Activated CD4-positive, alpha-beta memory T cell treated with anti-CD3 and anti-CD28 coated beads, Interleukin-2, amount 10 ng/mL, durations not matched to agents 7 days and 5 days (primary cell): ENCODE results near the gene SNAP47. TPM values are rescaled to one million over a fixed set of nuclear protein-coding genes. Genes with fewer than 3 reads are reported as not detected.

Source experiments
- CTCF ChIA-PET: fragments of 350-600 bp; sonication (Branson Sonifier 250); formaldehyde crosslinking; loops from one replicate; lab custom pipeline; 2021; ENCODE audit warnings: antibody characterized with exemption, inconsistent platforms; lab: Charles Lee
- POLR2A ChIA-PET: fragments of 350-600 bp; sonication (Branson Sonifier 250); formaldehyde crosslinking; loops from one replicate; lab custom pipeline; 2021; ENCODE audit warnings: antibody characterized with exemption; lab: Charles Lee
- DNase-seq: peaks from one replicate; pipeline ENCODE4 v3.0.0-alpha.2; 2020
- H3K27ac Mint-ChIP-seq: one replicate; pipeline ENCODE4 v1.8.0; 2021; ENCODE audit warnings: mild to moderate bottlenecking, mixed read lengths
- H3K27me3 Mint-ChIP-seq: one replicate; pipeline ENCODE4 v1.8.0; 2021; ENCODE audit warnings: mixed read lengths
- H3K36me3 Mint-ChIP-seq: one replicate; pipeline ENCODE4 v1.8.0; 2021; ENCODE audit warnings: low read depth, mixed read lengths
- H3K4me1 Mint-ChIP-seq: one replicate; pipeline ENCODE4 v1.8.0; 2021; ENCODE audit warnings: mixed read lengths
- H3K4me3 Mint-ChIP-seq: one replicate; pipeline ENCODE4 v1.8.0; 2021; ENCODE audit warnings: mild to moderate bottlenecking, mixed read lengths
- H3K9me3 Mint-ChIP-seq: one replicate; pipeline ENCODE4 v1.8.0; 2021; ENCODE audit warnings: mixed read lengths
- total RNA-seq, 2 experiments: library from RNA; stranded (reverse); gene quantifications; one replicate each; pipeline ENCODE4 v1.2.3, GENCODE V29; 2021

The SNAP47 gene
- total RNA-seq, 2 experiments from 2014 or later: 55.3 to 59.4 TPM

- peak overlapping the region; percentile 78 for H3K4me3 Mint-ChIP-seq
- ChIA-PET POLR2A (no interaction called here), CTCF (interaction anchor here (1.2 kb wide), 1 partner anchor 225 kb away, joined by 4 read pairs; no protein-coding TSS in a partner anchor)
- H3K27ac Mint-ChIP-seq: peak overlapping the region; percentile 59
- H3K9me3 Mint-ChIP-seq: peaks cover 13% of the 10 kb centered on the region
- DNase-seq: peak; percentile 72
- H3K36me3 Mint-ChIP-seq: peaks cover 17% of the 10 kb centered on the region
- H3K4me1 Mint-ChIP-seq: peaks cover 34% of the 10 kb centered on the region
- H3K27me3 Mint-ChIP-seq: peaks cover 7% of the 10 kb centered on the region
Measured at GRCh38 chr1:227728059-227728891, 7.0 kb upstream of the SNAP47 start.

GRCh38 chr1:227728892-227729143 lies 6.4 kb upstream of the SNAP47 start:
- H3K27ac Mint-ChIP-seq: no peak overlapping the region
- ChIA-PET CTCF (interaction anchor here (1.2 kb wide), 1 partner anchor 225 kb away, joined by 4 read pairs; no protein-coding TSS in a partner anchor), POLR2A (interaction anchor here (1.7 kb wide), 1 partner anchor 37 kb away, joined by 8 read pairs; no protein-coding TSS in a partner anchor)
- H3K36me3 Mint-ChIP-seq: peaks cover 20% of the 10 kb centered on the region
- H3K4me1 Mint-ChIP-seq: peaks cover 40% of the 10 kb centered on the region
- peaks cover 10% of the 10 kb centered on the region for H3K9me3 Mint-ChIP-seq
- H3K27me3 Mint-ChIP-seq: peaks cover 7% of the 10 kb centered on the region
- peak overlapping the region; percentile 78 for H3K4me3 Mint-ChIP-seq
- DNase-seq: peak; percentile 16

- H3K27me3 Mint-ChIP-seq: peaks cover 7% of the 10 kb centered on the region
- peak; percentile 16 for DNase-seq
- ChIA-PET POLR2A (interaction anchor here (1.1 to 1.7 kb wide), 4 partner anchors 37 to 353 kb away, joined by 3 to 8 read pairs (median 4); partner anchors contain the start of gene ARF1), CTCF (interaction anchor here (1.2 to 1.8 kb wide), 3 partner anchors 36 to 224 kb away, joined by 4 to 5 read pairs (median 4); no protein-coding TSS in a partner anchor)
- no peak overlapping the region for H3K27ac Mint-ChIP-seq
- H3K4me3 Mint-ChIP-seq: peak overlapping the region; percentile 78
- peaks cover 5% of the 10 kb centered on the region for H3K9me3 Mint-ChIP-seq
- peaks cover 19% of the 10 kb centered on the region for H3K36me3 Mint-ChIP-seq
- H3K4me1 Mint-ChIP-seq: peaks cover 41% of the 10 kb centered on the region
Measured at GRCh38 chr1:227729144-227729880, 5.9 kb upstream of the SNAP47 start.

GRCh38 chr1:227729881-227730629 lies 5.2 kb upstream of the SNAP47 start:
- Mint-ChIP-seq H3K4me3 (peak overlapping the region; percentile 55), H3K27me3 (peaks cover 7% of the 10 kb centered on the region), H3K9me3 (peaks cover 4% of the 10 kb centered on the region), H3K4me1 (peaks cover 44% of the 10 kb centered on the region), H3K36me3 (peaks cover 22% of the 10 kb centered on the region), H3K27ac (peak overlapping the region; percentile 47)
- DNase-seq: peak; percentile 65
- ChIA-PET CTCF (interaction anchor here (1.0 to 2.0 kb wide), 7 partner anchors 32 to 224 kb away, joined by 3 to 7 read pairs (median 4); partner anchors contain the start of gene ZNF678), POLR2A (interaction anchor here (1.1 to 1.7 kb wide), 4 partner anchors 36 to 352 kb away, joined by 3 to 8 read pairs (median 4); partner anchors contain the start of gene ARF1)

GRCh38 chr1:227730630-227731151 lies 4.5 kb upstream of the SNAP47 start:
- ChIA-PET POLR2A (interaction anchor here (1.1 to 1.7 kb wide), 5 partner anchors 14 to 352 kb away, joined by 3 to 8 read pairs (median 4); partner anchors contain the start of gene ARF1), CTCF (interaction anchor here (1.0 to 2.0 kb wide), 6 partner anchors 32 to 188 kb away, joined by 3 to 7 read pairs (median 4); partner anchors contain the start of gene ZNF678)
- H3K27ac Mint-ChIP-seq: peak overlapping the region; percentile 47
- H3K4me1 Mint-ChIP-seq: peaks cover 46% of the 10 kb centered on the region
- no peak overlapping the region for H3K4me3 Mint-ChIP-seq
- peaks cover 22% of the 10 kb centered on the region for H3K36me3 Mint-ChIP-seq
- peaks cover 4% of the 10 kb centered on the region for H3K9me3 Mint-ChIP-seq
- DNase-seq: peak; percentile 16
- H3K27me3 Mint-ChIP-seq: peaks cover 7% of the 10 kb centered on the region

GRCh38 chr1:227731241-227731677 lies 4.0 kb upstream of the SNAP47 start:
- ChIA-PET POLR2A (interaction anchor here (1.3 kb wide), 1 partner anchor 13 kb away, joined by 4 read pairs; no protein-coding TSS in a partner anchor), CTCF (interaction anchor here (0.8 to 2.0 kb wide), 4 partner anchors 31 to 189 kb away, joined by 3 to 7 read pairs (median 4); partner anchors contain the start of gene ZNF678)
- no peak overlapping the region for H3K27ac Mint-ChIP-seq
- DNase-seq: no peak
- peaks cover 7% of the 10 kb centered on the region for H3K27me3 Mint-ChIP-seq
- H3K36me3 Mint-ChIP-seq: peaks cover 22% of the 10 kb centered on the region
- H3K4me3 Mint-ChIP-seq: no peak overlapping the region
- peaks cover 4% of the 10 kb centered on the region for H3K9me3 Mint-ChIP-seq
- H3K4me1 Mint-ChIP-seq: peaks cover 52% of the 10 kb centered on the region

- POLR2A ChIA-PET: interaction anchor here (1.3 kb wide), 1 partner anchor 13 kb away, joined by 4 read pairs; no protein-coding TSS in a partner anchor
- no peaks in the 10 kb centered on the region for H3K9me3 Mint-ChIP-seq
Measured at GRCh38 chr1:227731696-227732585, 3.3 kb upstream of the SNAP47 start.

GRCh38 chr1:227732586-227733308 lies 2.5 kb upstream of the SNAP47 start:
- DNase-seq: no peak
- Mint-ChIP-seq H3K27ac (no peak overlapping the region), H3K9me3 (no peaks in the 10 kb centered on the region), H3K27me3 (peaks cover 1% of the 10 kb centered on the region), H3K4me1 (peaks cover 65% of the 10 kb centered on the region), H3K4me3 (peak overlapping the region; percentile 30), H3K36me3 (peaks cover 26% of the 10 kb centered on the region)
- CTCF ChIA-PET: no interaction called here
- POLR2A ChIA-PET: no interaction called here

More at GRCh38 chr1:227731696-227732585, 3.3 kb upstream of the SNAP47 start:
- Mint-ChIP-seq H3K27ac (no peak overlapping the region), H3K36me3 (peaks cover 22% of the 10 kb centered on the region), H3K4me1 (peaks cover 57% of the 10 kb centered on the region), H3K27me3 (peaks cover 3% of the 10 kb centered on the region), H3K4me3 (no peak overlapping the region)
- DNase-seq: no peak
- CTCF ChIA-PET: interaction anchor here (0.8 to 2.0 kb wide), 2 partner anchors 31 to 189 kb away, joined by 3 to 7 read pairs; no protein-coding TSS in a partner anchor

- CTCF ChIA-PET: no interaction called here
- Mint-ChIP-seq H3K27ac (no peak overlapping the region), H3K9me3 (no peaks in the 10 kb centered on the region), H3K27me3 (no peaks in the 10 kb centered on the region), H3K4me1 (peaks cover 62% of the 10 kb centered on the region), H3K36me3 (peaks cover 27% of the 10 kb centered on the region), H3K4me3 (peak overlapping the region; percentile 69)
- POLR2A ChIA-PET: interaction anchor here (1.2 to 2.2 kb wide), 2 partner anchors 10 to 25 kb away, joined by 5 to 9 read pairs; no protein-coding TSS in a partner anchor
- DNase-seq: no peak
Measured at GRCh38 chr1:227733309-227733705, 1.9 kb upstream of the SNAP47 start.

GRCh38 chr1:227733751-227734545 lies 1.3 kb upstream of the SNAP47 start:
- DNase-seq: peak; percentile 16
- POLR2A ChIA-PET: interaction anchor here (0.6 to 2.2 kb wide), 3 partner anchors 9 to 32 kb away, joined by 4 to 9 read pairs (median 5); no protein-coding TSS in a partner anchor
- Mint-ChIP-seq H3K27me3 (no peaks in the 10 kb centered on the region), H3K9me3 (no peaks in the 10 kb centered on the region), H3K4me1 (peaks cover 62% of the 10 kb centered on the region), H3K36me3 (peaks cover 30% of the 10 kb centered on the region), H3K4me3 (peak overlapping the region; percentile 90), H3K27ac (peak overlapping the region; percentile 82)
- CTCF ChIA-PET: interaction anchor here (1.3 kb wide), 1 partner anchor 28 kb away, joined by 3 read pairs; no protein-coding TSS in a partner anchor
